GM23338 (cell line): ENCODE data around the gene DTHD1. TPM values are rescaled to one million over a fixed set of nuclear protein-coding genes. Genes with fewer than 3 reads are reported as not detected.

Source experiments
- EZH2 ChIP-seq: fragments of 200-600 bp; sonication (generic); IDR thresholded peaks from one replicate; pipeline ENCODE4 v1.8.0; 2017; ENCODE audit warnings: antibody characterized with exemption, mild to moderate bottlenecking, low read depth; ENCODE audit not compliant: unreplicated experiment
- EZH2phosphoT487 ChIP-seq: fragments of 200-600 bp; sonication (generic); IDR thresholded peaks from one replicate; pipeline ENCODE4 v1.8.1; 2018; ENCODE audit warnings: antibody characterized with exemption; ENCODE audit not compliant: unreplicated experiment
- JUNB ChIP-seq: IDR thresholded peaks from one replicate; pipeline ENCODE4 v1.6.1; 2016; ENCODE audit warnings: antibody characterized with exemption; ENCODE audit not compliant: unreplicated experiment
- REST ChIP-seq: IDR thresholded peaks from one replicate; pipeline ENCODE4 v1.6.1; 2018; ENCODE audit warnings: antibody characterized with exemption; ENCODE audit not compliant: unreplicated experiment
- STAT1 ChIP-seq: IDR thresholded peaks from one replicate; pipeline ENCODE4 v1.6.1; 2016; ENCODE audit warnings: antibody characterized with exemption; ENCODE audit not compliant: unreplicated experiment
- ZNF114 ChIP-seq: fragments of 250-450 bp; sonication (Bioruptor Pico); IDR thresholded peaks from 2 replicates; pipeline ENCODE4 v1.5.0; 2020; ENCODE audit warnings: mild to moderate bottlenecking, moderate library complexity
- ZNF331 ChIP-seq: fragments of 250-450 bp; sonication (Bioruptor Pico); IDR thresholded peaks from 2 replicates; pipeline ENCODE4 v1.5.0; 2020; ENCODE audit warnings: low read depth, mild to moderate bottlenecking, moderate library complexity
- polyA plus RNA-seq: library from polyadenylated mRNA; unstranded; fragments of >200 nt; fragmentation: Nextera tagmentation; extraction: Ambion mirVana; gene quantifications from 2 replicates; pipeline ENCODE4 v1.2.1, GENCODE V29; 2016
- total RNA-seq: library from RNA; depleted of rRNA; stranded (reverse); fragments of >200 nt; shearing (Covaris generic); gene quantifications from 2 replicates; pipeline ENCODE4 v1.2.3, GENCODE V29; 2014
- TF ChIP-seq, protein P1 (sequence below): fragments of 250-450 bp; sonication (Bioruptor Pico); IDR thresholded peaks from 2 replicates; pipeline ENCODE4 v1.5.0; 2020; ENCODE audit warnings: mild to moderate bottlenecking, moderate library complexity
- TF ChIP-seq, protein P2 (sequence below): IDR thresholded peaks from 2 replicates; pipeline ENCODE4 v1.6.1; 2016; ENCODE audit warnings: antibody characterized with exemption
- TF ChIP-seq, protein P3 (sequence below), 2 experiments: fragments of 200-600 bp in 1 of 2; sonication (generic) in 1 of 2; conservative IDR thresholded peaks; 2 replicates each; pipeline versions ENCODE4 v1.5.1 to v1.6.1; 2016 to 2017; ENCODE audit warnings: antibody characterized with exemption in 2 of 2, low read depth in 2 of 2, mild to moderate bottlenecking in 2 of 2, moderate library complexity in 1 of 2

The DTHD1 gene
- total and polyA plus RNA-seq, 2 experiments from 2014 or later, result not detected

DNA sequence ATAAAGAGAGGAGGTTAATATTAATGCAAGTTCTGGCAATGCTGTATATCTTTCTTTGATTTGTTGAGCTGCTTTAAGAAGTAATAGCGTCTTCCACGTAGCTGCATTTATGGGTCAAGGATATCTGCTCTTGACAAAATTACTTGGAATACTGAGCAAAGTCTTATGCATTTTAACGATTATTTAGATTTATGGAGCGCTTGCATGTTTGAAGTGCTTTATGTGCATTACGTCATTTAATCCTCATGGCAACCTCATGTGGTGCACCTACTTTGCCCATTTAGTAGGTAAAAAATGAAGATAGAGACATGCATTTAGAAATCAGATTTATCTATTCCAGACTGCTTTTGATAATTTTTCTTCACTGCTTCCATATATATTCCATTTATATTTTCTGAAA lies 46.0 kb downstream of the DTHD1 start (continued):
- TF ChIP-seq, protein P1, sequence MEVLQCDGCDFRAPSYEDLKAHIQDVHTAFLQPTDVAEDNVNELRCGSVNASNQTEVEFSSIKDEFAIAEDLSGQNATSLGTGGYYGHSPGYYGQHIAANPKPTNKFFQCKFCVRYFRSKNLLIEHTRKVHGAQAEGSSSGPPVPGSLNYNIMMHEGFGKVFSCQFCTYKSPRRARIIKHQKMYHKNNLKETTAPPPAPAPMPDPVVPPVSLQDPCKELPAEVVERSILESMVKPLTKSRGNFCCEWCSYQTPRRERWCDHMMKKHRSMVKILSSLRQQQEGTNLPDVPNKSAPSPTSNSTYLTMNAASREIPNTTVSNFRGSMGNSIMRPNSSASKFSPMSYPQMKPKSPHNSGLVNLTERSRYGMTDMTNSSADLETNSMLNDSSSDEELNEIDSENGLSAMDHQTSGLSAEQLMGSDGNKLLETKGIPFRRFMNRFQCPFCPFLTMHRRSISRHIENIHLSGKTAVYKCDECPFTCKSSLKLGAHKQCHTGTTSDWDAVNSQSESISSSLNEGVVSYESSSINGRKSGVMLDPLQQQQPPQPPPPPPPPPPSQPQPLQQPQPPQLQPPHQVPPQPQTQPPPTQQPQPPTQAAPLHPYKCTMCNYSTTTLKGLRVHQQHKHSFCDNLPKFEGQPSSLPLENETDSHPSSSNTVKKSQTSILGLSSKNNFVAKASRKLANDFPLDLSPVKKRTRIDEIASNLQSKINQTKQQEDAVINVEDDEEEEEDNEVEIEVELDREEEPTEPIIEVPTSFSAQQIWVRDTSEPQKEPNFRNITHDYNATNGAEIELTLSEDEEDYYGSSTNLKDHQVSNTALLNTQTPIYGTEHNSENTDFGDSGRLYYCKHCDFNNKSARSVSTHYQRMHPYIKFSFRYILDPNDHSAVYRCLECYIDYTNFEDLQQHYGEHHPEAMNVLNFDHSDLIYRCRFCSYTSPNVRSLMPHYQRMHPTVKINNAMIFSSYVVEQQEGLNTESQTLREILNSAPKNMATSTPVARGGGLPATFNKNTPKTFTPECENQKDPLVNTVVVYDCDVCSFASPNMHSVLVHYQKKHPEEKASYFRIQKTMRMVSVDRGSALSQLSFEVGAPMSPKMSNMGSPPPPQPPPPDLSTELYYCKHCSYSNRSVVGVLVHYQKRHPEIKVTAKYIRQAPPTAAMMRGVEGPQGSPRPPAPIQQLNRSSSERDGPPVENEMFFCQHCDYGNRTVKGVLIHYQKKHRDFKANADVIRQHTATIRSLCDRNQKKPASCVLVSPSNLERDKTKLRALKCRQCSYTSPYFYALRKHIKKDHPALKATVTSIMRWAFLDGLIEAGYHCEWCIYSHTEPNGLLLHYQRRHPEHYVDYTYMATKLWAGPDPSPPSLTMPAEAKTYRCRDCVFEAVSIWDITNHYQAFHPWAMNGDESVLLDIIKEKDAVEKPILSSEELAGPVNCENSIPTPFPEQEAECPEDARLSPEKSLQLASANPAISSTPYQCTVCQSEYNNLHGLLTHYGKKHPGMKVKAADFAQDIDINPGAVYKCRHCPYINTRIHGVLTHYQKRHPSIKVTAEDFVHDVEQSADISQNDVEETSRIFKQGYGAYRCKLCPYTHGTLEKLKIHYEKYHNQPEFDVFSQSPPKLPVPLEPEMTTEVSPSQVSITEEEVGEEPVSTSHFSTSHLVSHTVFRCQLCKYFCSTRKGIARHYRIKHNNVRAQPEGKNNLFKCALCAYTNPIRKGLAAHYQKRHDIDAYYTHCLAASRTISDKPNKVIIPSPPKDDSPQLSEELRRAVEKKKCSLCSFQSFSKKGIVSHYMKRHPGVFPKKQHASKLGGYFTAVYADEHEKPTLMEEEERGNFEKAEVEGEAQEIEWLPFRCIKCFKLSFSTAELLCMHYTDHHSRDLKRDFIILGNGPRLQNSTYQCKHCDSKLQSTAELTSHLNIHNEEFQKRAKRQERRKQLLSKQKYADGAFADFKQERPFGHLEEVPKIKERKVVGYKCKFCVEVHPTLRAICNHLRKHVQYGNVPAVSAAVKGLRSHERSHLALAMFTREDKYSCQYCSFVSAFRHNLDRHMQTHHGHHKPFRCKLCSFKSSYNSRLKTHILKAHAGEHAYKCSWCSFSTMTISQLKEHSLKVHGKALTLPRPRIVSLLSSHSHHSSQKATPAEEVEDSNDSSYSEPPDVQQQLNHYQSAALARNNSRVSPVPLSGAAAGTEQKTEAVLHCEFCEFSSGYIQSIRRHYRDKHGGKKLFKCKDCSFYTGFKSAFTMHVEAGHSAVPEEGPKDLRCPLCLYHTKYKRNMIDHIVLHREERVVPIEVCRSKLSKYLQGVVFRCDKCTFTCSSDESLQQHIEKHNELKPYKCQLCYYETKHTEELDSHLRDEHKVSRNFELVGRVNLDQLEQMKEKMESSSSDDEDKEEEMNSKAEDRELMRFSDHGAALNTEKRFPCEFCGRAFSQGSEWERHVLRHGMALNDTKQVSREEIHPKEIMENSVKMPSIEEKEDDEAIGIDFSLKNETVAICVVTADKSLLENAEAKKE, result no peak
- TF ChIP-seq ZNF331 (CRISPR knock-in tag), result no peak
- TF ChIP-seq EZH2phosphoT487, result no peak
- no peak for TF ChIP-seq EZH2
- TF ChIP-seq ZNF114 (CRISPR knock-in tag), result no peak
- TF ChIP-seq, protein P2, sequence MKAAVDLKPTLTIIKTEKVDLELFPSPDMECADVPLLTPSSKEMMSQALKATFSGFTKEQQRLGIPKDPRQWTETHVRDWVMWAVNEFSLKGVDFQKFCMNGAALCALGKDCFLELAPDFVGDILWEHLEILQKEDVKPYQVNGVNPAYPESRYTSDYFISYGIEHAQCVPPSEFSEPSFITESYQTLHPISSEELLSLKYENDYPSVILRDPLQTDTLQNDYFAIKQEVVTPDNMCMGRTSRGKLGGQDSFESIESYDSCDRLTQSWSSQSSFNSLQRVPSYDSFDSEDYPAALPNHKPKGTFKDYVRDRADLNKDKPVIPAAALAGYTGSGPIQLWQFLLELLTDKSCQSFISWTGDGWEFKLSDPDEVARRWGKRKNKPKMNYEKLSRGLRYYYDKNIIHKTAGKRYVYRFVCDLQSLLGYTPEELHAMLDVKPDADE, result no peak
- TF ChIP-seq, protein P3, sequence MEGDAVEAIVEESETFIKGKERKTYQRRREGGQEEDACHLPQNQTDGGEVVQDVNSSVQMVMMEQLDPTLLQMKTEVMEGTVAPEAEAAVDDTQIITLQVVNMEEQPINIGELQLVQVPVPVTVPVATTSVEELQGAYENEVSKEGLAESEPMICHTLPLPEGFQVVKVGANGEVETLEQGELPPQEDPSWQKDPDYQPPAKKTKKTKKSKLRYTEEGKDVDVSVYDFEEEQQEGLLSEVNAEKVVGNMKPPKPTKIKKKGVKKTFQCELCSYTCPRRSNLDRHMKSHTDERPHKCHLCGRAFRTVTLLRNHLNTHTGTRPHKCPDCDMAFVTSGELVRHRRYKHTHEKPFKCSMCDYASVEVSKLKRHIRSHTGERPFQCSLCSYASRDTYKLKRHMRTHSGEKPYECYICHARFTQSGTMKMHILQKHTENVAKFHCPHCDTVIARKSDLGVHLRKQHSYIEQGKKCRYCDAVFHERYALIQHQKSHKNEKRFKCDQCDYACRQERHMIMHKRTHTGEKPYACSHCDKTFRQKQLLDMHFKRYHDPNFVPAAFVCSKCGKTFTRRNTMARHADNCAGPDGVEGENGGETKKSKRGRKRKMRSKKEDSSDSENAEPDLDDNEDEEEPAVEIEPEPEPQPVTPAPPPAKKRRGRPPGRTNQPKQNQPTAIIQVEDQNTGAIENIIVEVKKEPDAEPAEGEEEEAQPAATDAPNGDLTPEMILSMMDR (conservative IDR thresholded peaks at IDR 0.05; ENCODE audit: low read depth in 2 of 2), result no peak
- no peak for TF ChIP-seq STAT1
- no peak for TF ChIP-seq REST
- no peak for TF ChIP-seq JUNB
